ENCODE measurements around the gene FPR3.

Gene FPR3

GRCh38 chr19:51837145-51837544, 42.2 kb downstream of the FPR3 start:
- no peak for TF ChIP-seq CTCF (conservative IDR thresholded peaks at IDR 0.05; ENCODE audit: low read depth)
- ChIA-PET POLR2A (ENCODE audit: low non-redundant PET) (no interaction called here), CTCF (interaction anchor here (0.6 kb wide), 1 partner anchor 1814 kb away, joined by 8 read pairs; no protein-coding TSS in a partner anchor)
- no peak overlapping the region for H3K27ac ChIP-seq
- no peak for DNase-seq (ENCODE audit: low spot score)

GRCh38 chr19:51861870-51862622, 67.1 kb downstream of the FPR3 start:
- no peak for DNase-seq (ENCODE audit: low spot score)
- no peak overlapping the region for H3K27ac ChIP-seq
- ChIA-PET CTCF (no interaction called here), POLR2A (ENCODE audit: low non-redundant PET) (no interaction called here)
- TF ChIP-seq CTCF (conservative IDR thresholded peaks at IDR 0.05; ENCODE audit: low read depth) = no peak

GRCh38 chr19:51873097-51873496, 78.1 kb downstream of the FPR3 start:
- CTCF ChIA-PET = no interaction called here
- TF ChIP-seq CTCF (conservative IDR thresholded peaks at IDR 0.05; ENCODE audit: low read depth) = no peak
- POLR2A ChIA-PET (ENCODE audit: low non-redundant PET) = no interaction called here
- H3K27ac ChIP-seq = no peak overlapping the region
- DNase-seq (ENCODE audit: low spot score) = no peak
